NCI-H524 treated with DMSO at 0.1 percent for 48 hours (cell line): ENCODE results near the gene SARNP.
"Not testable (repeated sequence)": the region's sequence is repeated elsewhere in the genome, so short reads cannot be mapped to it uniquely, and the experiment has no call there.

Experiments
- DNase-seq: peaks from one replicate; lab custom pipeline; 2025; lab: John Stamatoyannopoulos, UW

Gene SARNP

DNA sequence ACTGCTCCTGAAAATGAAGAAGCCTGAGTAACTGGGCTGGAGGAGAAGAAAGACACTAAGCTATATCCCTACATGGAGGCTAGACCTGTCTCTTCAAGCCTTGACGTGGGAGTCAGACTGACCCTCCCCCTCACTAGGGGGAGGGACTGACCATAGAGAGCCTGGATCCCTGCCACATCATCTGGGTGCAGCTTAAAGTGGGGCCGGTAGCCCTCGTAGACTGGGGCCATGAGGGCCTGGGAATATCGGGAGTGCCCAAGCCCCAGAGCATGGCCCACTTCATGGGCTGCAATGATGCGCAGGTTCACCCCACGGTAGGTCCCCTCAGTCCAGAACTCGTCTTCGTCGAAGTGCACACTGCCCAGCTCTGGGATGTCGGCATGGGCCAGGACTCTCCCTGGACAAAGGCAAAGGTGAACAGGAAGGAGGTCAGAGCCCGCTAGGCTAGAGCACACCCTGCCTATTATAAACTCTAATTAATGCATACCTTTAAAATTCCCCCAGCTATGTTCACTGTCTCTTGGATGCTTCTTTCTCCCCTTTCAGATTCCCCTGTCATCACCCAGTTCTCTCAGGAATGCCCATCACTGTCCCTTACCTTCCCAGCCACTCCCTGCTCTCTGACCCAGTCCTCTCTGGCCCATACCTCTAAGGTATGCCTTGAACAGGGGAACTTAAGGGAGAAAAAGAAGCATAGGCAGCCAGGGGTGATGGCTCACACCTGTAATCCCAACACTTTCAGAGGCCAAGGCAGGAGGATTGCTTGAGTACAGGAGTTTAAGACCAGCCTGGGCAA lies 22.0 kb upstream of the SARNP start:
- DNase-seq: no peak

DNA sequence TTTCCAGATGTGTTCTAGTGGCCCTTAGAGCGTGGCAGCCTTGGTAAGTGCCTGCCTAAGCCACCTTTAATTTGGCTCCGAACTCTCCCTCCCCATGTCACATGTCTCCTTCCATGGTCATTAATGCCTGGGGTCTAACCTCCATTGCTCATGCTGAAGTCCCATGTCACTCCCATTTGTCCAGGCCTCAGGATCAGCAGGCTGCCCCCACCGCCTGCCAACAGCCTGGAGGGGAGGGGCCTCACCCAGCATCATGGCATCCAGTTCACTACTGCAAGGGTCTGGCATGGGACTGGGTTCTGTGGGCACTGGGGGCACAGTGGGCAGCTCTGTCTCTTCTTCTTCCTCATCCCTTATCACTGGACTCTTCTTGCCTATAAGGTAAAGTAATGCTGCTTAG lies 20.8 kb upstream of the SARNP start:
- no peak for DNase-seq

DNA sequence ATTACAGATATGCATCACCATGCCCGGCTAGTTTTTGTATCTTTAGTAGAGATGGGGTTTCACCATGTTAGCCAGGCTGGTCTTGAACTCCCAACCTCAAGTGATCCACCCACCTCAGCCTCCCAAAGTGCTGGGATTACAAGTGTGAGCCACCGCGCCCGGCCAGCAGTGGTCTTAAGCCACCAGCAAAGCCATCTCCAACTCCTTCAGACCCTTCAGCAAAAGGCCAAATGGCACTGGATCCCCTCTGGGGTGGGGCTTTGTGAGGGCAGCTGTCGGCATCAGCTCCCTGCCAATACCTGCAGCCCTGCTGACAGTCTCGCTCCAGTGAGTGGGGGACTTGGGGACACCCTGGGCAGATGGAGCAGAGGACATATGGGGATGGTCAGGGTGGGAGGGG lies 16.9 kb upstream of the SARNP start:
- not testable (repeated sequence) for DNase-seq

DNA sequence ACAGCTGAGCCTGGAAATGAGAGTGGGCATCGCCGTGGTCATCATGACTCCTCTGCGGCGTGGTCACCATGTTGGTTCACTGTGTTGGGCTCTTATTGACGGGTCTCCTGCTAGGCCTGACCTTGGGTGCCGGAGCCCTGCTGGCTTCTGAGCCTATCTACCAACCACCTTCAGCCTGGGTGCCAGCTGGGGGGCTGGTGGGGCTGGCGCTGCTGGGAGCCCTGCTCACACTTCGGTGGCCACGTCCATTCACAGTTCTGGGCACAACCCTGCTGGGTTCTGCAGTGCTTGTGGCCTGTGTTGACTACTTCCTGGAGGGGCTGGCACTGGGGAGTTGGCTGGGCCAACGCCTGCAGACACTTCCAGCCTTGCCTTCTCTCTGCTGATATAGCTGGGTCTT lies 15.5 kb upstream of the SARNP start:
- no peak for DNase-seq

- DNase-seq: no peak
Observed at GRCh38 chr12:55831447-55831815, 13.9 kb upstream of the SARNP start.

DNA sequence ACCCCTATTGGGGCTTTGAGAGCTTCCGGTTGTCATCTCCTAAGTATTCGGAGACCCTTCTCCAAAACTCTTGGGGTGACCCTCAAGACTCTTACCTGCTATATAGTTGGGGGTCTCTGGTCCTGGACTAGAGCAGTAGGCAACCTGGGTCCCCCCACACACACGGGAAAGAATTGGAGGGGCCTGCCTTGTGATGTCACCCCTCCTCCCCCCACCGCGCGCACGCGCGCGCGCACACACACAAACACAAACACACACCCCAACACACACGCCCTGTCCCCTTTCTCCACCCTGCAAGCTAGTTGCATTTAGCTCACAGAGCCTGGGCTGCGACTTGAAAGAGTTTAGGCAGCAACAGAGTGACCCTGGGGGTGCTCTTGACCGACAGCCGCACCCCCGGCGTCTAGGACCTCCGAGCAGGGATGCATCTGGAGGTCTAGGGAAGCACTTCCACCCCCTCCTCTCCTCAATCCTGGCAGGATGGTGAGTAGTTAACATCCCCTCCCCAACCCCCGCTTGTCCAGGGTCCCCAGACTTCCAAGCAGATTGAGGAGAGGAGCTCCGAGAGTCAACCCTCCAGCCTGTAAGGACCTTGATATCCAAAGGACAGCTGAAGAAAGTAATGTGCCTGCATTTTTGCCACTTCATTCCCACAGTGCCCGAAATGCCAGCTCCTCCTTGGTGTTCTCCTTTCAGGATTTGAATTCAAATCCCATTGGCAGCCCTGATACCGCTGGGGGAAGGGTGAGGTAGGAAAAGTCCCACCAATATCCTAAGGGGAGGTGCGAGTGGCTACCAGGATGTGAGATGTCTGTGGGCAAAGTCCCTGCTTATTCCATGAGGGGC lies 13.3 kb upstream of the SARNP start:
- DNase-seq: no peak

DNA sequence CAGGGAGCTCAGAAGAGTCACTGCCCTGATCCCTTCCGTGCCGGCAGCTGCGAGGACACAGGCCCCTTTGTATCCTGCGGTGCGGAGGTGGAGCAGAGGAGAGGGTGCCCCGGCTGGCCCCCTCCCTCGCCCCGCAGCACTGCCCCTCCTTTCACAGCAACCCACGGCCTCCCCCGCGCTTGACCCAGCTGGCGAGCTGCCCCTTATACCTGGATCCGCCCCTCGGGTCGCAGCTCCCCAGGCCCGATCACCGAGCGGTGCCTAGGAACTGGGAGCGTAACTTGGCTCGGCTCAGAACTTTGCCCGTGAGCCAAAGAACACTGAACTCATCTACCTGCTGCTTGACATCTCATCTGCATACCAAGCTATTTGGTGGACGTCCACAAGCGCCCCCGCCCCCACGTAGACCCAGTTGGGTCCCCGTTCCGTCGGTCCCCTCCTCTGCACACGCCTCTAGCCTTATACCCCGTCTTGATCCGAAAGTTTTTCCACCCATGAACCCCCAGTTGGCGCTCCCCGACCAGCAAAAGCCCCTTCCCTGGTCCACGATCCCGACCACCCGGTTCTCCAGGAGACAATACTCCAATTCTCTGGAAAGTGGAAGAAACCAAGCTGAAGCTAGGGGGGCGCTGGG lies 12.6 kb upstream of the SARNP start:
- DNase-seq: no peak

DNA sequence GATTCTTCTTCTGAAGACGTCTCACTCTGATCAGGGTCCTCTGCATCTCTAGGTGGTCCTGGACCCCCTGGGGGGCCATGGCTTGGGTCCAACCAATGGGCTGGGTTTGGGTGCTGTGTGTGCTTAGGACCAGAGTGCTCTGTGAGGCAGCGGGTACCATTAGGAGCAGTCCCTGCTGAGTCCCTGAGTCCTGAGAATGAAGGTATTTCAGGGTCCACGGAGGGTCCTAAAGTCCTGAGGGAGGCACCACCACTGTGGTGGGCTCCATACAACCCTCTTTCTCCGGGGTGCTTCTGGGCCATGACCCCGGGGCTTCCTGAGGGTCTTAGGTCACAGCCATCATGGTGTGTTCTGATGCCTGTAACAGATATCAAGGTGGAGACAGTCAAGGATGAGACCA lies 10.8 kb upstream of the SARNP start:
- DNase-seq: no peak

- DNase-seq: no peak
Observed at GRCh38 chr12:55827806-55828205, 10.3 kb upstream of the SARNP start.

DNA sequence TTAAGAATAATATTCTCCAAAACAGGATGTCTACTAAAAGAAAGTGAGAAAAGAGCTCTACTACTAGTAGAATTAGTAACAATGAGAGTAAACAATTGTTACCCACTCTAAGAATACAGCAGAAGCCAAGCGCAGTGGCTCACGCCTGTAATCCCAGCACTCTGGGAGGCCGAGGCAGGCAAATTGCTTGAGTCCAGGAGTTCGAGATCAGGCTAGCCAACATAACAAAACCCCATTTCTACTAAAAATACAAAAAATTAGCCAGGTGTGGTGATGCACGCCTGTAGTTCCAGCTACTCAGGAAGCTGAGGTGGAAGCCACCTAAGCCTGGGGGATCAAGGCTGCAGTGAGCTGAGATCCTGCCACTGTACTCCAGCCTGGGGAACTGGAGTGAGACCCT lies 7.2 kb upstream of the SARNP start:
- DNase-seq: no peak

DNA sequence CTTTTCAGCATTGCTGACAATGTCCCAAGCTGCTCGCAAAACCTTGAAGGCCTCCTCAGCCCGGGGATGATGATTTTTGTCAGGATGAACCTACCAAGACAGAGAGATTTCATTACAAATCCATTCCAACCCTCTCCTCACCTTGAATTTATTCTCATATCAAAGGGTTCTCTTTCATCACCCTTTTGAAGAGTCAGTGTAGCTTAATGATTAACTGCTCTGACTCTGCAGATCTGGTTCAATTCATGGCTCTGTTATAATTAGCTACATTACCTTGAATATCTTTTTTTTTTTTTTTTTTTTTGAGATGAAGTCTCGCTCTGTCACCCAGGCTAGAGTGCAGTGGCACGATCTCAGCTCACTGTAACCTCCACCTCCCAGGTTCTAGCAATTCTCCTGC lies 5.9 kb upstream of the SARNP start:
- DNase-seq: no peak

DNA sequence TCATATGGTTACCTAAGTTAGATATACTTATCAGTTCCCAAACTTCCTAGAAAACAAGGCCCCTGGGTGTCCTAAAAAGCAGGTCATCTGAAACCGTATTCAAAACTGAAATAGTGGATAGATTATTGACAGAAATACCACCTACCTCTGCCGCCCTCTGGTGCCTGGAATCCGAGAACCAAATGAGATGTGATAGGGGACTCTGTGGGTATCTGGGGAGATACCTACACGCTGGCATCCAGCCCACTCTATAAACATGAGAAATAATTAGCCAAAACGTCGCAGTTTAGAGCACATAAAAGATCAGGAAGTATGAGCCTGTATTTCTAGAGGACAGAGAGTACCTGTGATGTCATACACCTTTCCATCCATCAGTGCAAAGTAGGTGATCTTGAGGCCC lies 4.7 kb upstream of the SARNP start:
- DNase-seq: no peak

DNA sequence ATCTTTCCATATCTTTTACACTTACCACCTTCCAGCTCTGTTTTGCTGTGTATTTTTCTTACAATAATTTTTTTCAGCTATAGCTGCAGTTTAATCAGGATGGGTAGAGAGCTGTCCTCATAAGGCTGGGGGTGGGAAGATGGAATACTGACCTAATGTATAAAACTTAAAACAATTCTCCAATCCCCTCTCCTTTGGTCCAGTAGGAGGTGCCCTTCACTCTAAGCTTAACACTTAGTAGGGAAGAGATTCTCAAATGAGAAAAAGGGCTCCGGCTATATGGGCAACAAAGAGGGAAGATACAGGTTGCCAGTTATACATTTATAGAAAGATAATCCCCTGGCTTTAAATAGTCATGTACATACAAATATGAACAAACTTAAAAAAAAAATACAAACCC lies 3.2 kb upstream of the SARNP start:
- no peak for DNase-seq

DNA sequence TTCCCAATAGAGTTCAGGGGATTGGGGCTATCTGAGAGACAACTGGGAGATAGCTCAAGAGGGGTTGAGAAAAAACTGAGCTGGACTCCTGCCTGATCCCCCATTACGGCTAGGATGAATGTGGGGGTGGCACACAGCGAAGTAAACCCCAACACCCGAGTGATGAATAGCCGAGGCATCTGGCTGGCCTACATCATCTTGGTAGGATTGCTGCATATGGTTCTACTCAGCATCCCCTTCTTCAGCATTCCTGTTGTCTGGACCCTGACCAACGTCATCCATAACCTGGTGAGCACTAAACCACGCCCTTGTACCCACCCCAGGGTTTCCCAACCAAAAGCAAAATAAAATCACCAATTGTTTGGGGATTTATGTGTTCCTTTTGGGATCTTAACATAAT lies 1.4 kb upstream of the SARNP start:
- DNase-seq: no peak

- no peak for DNase-seq
Observed at GRCh38 chr12:55818140-55818728, 710 bp upstream of the SARNP start.

- DNase-seq: no peak
Observed at GRCh38 chr12:55816881-55817344, 611 bp downstream of the SARNP start.

GRCh38 chr12:55815473-55815872 lies 2.1 kb downstream of the SARNP start:
- no peak for DNase-seq

GRCh38 chr12:55814257-55814656 lies 3.3 kb downstream of the SARNP start:
- DNase-seq: no peak

- no peak for DNase-seq
Observed at GRCh38 chr12:55812088-55812487, 5.4 kb downstream of the SARNP start.

DNA sequence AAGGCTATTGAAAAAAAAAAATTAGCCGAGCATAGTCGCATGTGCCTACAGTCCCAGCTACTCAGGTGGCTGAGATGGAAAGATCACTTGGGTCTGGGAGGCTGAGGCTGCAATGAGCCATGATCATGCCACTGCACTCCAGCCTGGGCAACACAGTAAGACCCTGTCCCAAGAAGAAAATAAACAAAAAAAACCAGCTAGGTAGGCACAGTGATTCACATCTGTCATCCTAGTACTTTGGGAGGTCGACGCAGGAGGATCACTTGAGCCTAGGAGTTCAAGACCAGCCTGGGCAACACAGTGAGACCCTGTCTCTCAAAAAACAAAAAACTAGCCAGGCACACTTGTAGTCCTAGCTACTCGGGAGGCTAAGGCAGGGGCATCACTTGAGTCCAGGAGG lies 8.2 kb downstream of the SARNP start:
- DNase-seq: no peak

- no peak for DNase-seq
Observed at GRCh38 chr12:55806982-55807381, 10.5 kb downstream of the SARNP start.

DNA sequence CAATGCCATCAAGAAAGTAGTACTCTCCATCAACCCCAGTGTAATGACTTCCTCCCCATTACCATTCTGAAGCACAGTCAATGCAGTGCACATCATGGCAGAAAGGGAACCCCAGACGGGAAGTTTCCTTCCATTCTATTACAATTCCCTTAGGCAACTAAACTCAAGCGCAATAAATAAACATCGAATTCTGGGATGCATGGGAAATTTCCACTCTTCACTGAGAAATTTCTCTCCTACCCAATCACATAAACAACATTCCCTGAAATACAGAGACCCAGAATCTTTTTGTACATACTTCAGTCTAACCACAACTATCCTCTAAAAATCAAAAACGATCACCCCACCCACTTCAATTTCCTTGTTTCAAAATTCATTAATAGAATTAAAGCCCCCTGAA lies 20.0 kb downstream of the SARNP start:
- no peak for DNase-seq

DNA sequence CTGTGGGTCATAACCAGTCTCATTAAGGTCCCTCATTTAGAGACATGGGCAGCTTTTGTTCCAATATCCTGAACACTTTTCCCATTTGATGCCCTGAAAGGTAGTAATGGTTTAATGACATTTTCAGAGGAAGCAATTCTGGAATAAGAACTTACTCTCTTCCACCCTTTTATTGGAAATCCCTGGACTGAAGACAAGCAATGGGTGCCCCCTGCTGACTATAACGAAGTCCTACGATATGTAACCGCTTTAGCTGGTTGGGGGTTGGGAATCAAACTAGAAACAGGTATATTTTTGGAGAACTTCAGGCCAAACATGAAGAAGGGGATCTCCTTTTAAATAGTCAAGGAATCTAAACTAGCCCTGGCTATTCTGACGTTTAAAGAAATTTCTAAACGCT lies 20.5 kb downstream of the SARNP start:
- DNase-seq: peak; percentile 3
